GOT3 (cell line): Measurements from ENCODE around the gene ANKMY2.
"Not testable (repeated sequence)": the region's sequence is repeated elsewhere in the genome, so short reads cannot be mapped to it uniquely, and the experiment has no call there.

Experiments used
- DNase-seq: peaks from one replicate; lab custom pipeline; 2025; ENCODE audit warnings: mixed read lengths; lab: John Stamatoyannopoulos, UW

The ANKMY2 gene

GRCh38 chr7:16626388-16626787 is 19.2 kb downstream of the ANKMY2 start:
- no peak for DNase-seq

DNA sequence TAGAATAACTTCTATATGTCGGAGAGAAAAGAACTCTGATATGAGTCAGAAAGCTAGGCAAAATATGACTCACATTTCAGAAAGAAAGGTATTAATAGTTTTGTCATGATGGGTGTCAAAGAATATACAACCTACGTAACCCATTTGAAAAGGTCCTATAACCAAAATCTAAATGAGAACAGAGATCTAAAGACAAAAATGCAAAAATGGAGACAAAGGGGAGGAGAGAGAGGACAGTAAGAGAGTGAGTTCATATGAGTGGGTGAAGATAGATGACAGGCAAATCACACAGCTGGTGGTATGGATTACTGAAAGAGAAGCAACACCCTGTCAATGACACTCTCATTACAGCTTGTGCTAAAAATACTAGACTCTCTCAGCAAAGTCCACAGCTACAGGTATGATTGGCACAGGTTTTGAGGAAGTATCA is 25.6 kb downstream of the ANKMY2 start:
- no peak for DNase-seq

GRCh38 chr7:16616542-16616941 is 29.0 kb downstream of the ANKMY2 start:
- no peak for DNase-seq

- no peak for DNase-seq
Measured at GRCh38 chr7:16616122-16616521, 29.4 kb downstream of the ANKMY2 start.

DNA sequence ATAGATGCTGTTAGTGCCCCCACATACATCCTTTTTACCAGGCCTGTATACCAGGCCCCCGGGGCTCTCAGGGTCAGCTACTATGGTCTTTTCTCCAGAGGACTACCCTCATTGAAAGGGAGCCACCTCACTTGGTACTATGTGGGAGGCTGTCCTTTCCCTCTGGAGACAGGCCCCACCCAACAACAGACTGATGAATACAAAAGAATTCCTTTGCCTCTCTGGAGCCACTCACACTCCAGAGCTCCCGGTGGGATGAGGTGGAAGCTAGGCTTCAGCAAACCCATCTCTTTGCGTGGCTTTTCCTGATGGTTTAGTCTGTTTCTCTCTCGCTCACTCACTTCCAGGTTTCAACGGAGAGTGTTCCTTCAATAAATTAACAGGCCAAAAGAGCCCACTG is 30.3 kb downstream of the ANKMY2 start:
- no peak for DNase-seq

DNA sequence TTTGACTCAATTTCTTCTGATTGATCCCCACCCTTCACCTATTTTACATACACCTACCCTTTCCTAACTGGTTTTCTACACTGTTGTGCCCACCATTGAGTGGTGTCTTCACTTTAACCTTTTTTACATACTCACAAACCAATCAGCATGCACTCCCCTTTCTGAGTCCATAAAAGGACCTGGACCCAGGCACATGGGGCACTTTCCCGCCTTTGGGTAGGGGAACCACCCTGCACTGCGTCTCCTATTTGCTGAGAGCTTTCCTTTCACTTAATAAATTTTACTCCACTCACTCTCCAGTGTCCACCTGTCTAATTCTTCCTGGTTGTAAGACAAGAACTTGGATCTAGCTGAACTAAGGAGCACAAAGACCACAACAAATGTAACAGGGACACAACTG is 33.8 kb downstream of the ANKMY2 start:
- no peak for DNase-seq

GRCh38 chr7:16609842-16610450 is 35.6 kb downstream of the ANKMY2 start:
- no peak for DNase-seq

GRCh38 chr7:16606704-16607103 is 38.9 kb downstream of the ANKMY2 start:
- DNase-seq, result no peak

DNA sequence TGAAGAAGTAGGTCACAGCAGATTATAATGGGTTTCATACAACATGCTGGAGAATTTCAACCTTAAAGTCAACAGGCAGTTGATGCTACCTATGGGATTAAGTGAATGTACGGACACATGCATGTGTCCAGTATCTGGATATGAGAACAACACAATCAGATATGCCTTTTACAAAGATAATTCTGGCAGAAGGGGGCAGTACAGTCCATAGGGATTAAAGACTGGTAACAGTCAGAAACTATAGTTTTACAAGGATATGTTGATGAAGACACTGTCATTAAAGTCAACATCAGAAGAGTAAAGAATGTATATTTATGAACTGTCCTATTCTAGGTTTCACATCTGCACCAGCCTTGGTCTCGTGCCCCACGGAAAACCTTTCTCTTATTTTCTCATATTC is 41.5 kb downstream of the ANKMY2 start:
- no peak for DNase-seq

DNA sequence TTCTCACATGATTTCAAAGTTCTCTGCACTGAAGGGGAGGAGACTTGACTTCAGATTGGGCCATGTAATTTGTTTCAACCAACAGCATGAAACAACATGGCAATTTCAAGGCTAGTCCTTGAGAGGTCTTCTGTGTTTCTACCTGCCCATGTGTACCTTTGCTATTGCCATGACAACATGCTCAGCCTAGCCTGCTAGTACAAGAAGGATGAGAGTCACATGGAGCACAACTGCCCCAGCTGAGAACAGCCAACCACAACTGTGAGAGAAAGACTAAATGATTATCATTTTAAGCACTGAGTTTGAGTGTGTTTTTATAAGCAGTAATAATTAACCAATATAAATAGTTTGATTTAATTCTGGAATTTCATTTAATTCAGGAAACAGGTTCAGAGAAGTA is 41.9 kb downstream of the ANKMY2 start:
- DNase-seq, result no peak

DNA sequence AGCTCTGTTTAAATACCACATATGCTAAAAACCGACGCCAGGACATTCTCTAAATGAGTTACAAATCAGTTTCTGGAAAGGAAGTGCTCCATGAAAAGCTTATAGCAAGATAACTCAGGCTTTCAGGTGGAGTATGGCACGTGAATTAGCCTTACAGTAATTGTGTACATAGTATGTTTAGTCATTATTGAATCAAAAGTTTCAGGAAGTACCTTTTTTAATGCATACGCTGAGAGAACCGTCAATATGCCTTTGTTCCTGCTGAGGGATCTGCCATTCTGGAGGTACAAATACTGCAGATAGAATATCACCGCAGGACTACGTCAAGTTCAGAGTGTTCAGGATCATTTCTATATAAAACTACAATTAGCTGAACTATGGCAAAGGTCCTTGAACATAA is 45.7 kb downstream of the ANKMY2 start:
- no peak for DNase-seq

DNA sequence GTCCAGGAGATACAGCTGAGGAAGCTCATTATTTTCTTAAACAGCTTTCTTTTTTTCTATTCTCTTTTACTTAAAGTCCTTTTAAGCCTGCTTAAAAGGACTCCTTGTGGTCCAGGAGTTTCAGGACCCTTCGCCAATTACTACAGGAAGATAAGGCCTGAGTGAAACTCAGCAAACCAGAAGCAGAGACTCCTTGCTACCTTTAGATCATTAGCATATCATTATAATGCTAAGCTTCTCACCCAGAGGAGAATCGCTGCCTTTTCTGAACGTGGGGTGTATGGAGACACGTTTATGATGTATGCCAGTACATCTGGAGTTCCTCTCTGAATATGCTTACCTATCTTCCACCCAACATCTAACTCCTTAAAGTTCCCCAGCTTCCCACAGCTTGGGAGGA is 47.5 kb downstream of the ANKMY2 start:
- no peak for DNase-seq

DNA sequence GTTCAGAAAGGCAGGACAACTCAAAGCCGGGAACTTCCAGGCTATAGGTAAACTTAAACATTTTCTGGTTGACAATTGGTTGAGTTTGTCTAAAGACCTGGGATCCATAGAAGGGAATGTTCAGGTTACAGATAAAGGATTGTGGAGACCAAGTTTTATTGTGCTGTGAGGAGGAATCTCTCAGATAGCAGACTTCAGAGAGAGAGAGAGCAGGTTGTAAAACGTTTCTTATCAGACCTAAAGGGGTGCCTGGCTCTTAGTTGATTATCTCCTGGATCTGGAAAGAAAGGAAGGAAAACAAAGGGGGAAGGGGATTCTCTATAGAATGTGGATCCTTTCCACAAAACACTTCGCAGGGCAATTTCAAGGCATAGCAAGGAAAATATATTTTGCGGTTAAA is 50.0 kb downstream of the ANKMY2 start:
- not testable (repeated sequence) for DNase-seq

DNA sequence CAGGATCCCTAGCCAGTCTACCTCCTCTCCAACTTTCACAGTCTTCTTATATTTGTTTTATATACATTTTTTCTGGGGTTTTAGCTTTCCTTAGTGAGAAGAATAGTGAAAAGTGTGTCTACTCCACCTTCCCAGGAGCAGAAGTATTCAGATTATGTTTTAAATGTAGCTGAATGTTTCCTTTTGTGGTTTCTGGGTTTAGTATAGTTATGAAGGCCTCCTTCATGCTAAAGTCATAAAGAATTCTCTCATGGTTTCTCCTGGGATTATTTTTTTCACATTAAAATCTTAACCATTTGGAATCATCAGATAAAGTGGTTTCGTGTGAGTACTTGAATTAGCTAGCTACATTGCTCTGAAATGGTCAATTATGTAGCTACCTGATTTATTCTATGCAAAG is 50.9 kb downstream of the ANKMY2 start:
- DNase-seq, result no peak

DNA sequence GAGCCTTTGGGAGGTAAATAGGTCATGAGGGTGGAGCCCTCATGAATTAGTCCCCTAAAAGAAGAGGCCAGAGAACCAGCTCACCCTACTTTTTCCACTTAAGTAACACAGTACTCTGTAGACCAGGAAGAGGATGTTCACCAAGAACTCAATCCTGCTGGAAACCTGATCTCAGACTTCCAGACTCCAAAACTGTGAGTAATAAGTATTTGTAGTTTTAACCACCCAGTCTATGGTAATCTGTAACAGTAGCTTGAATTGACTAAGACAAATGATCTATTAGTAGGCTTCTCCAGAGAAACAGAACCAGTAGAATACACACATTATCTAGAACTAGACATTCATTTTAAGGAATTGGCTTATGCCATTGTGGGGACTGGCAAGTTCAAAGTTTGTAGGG is 51.5 kb downstream of the ANKMY2 start:
- DNase-seq, result no peak

DNA sequence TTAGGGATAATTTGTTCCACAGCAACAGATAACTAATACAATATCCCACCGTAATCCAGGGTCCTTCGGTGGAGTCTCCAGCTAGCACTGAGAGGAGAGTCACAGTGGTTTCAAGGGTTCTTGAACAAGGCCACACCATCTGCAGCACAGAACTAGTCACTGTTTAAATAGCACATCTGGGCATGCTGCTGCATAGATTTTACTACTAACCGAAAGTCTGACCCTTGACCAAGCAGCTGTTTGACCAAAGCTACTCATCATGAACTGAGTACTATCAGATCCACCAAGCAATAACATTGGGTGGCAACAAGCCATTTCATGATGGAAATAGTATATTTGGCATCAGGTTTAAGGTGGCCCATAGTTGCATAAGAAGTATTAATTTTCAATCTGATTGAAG is 53.2 kb downstream of the ANKMY2 start:
- DNase-seq, result no peak

GRCh38 chr7:16590424-16590823 is 55.1 kb downstream of the ANKMY2 start:
- DNase-seq, result no peak

DNA sequence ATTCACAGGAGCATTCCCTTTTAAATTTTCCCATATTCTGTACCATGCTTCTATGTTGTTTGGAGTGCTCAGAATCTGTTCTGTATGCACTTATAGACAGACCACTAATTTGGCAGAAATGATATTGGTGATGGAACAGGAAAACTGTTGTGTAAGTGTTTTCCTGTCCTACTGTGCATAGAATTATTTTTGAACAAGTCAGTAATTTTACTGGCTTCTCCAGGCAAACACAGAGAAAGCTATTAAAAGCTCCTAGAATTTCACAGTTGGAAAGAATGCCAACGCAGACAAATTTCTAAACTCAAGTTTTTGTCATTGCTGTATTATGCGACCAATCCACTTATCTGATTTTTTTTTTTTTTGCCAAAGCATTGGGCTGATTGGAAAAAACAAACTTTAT is 55.7 kb downstream of the ANKMY2 start:
- DNase-seq, result no peak

- no peak for DNase-seq
Measured at GRCh38 chr7:16587790-16588189, 57.8 kb downstream of the ANKMY2 start.

DNA sequence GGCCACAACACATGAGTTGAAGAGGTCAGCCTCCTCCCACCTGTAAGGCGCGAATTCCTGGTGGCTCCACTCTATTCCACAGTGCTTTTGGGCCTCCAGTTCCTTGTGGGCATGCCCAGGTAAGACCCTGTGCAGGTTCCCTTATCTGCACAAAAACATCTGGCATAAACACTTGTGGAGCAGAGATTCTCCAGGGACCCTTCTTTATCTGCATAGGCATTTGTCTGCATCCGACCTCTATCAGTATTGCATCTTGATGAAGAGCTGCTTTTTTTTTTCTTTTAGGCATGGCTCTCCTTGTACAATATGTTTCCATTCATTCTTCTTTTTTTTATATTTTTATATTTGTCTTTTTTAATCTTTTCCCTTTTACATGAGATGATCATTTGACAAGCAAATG is 58.4 kb downstream of the ANKMY2 start:
- DNase-seq, result no peak

DNA sequence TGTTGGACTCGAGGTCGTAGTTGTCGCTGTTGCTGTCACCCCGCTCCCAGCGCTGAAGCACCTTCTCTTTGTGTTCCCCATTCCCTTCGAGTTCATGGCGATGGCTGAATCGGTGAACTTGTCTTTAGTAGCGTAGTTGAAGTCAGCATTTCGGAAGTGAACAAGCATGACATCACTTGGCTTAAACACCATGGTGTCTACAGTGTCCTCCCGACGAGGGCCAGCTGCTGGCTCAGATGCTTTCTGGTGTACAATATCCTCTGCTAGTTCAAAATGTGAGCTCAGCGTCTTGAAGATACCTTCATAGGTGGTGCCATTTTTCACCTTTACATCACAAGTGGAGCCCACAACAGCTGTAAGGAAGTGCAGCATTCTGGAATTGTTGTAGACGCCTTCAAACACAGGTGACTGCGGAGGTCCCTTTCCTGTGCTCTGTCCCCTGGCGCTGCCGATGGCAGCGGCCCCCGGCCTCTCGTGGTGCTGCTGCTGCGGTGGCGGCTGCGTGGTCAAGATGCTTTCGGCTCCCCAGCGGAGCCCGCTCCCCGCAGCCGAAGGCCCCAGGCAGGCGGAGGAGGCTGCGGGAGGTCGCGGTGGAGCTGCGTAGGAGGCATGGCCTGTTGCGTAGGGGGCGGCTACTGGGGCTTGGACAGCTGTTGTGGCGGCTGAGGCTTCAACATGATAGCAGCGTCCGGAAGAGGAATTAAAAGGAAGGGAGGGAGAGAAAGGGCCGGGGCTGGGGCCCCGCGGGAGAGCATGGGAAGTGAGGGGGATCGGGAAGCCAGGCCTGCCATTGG is 59.3 kb downstream of the ANKMY2 start:
- no peak for DNase-seq

DNA sequence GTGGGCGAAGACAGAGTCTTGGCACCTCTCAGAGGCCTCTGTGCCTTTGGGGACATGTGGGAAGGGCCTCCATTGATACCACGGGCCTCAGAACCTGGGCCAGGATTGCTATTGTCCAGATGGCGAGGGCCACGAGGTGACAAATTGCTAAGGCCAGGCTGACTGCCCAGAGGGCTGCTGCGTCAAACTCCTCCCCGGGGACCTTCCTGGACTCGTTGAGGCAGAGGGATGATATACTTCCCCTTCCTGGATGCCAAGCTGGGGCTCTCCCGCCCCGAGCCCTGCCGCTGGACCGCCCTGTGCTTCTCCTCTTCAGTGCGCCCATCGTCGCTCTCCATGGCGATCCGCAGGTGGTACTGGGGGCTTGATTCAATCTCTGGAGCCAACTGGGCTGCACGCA is 60.0 kb downstream of the ANKMY2 start:
- no peak for DNase-seq

DNA sequence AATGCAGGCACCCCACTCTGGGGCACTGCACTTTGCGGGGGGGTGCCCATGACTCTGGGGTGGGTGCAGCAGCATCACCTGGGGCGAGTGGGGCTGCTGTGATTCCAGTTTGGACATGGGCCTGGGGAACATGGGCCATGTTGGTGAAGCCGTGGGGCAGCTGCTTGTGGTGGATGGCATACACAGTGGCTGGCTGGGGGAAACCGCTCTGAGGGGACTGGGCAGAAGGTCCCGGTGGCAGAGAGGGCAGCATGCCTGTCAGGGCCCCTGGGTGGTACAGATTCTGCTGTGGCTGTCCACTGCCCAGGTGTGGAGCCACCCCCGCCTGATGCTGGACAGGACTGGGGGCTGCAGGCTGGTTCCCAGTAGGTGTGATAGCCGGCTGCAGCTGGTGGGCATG is 61.7 kb downstream of the ANKMY2 start:
- no peak for DNase-seq

- no peak for DNase-seq
Measured at GRCh38 chr7:16581286-16581685, 64.3 kb downstream of the ANKMY2 start.
